ENCODE data around the gene CACNA1C. TPM values are rescaled to one million over a fixed set of nuclear protein-coding genes. Genes with fewer than 3 reads are reported as not detected.

Gene CACNA1C
- polyA plus RNA-seq, 1 of the 3 experiments (the other 2 are of a cell fraction): 1.5 TPM

GRCh38 chr12:2337031-2338010 lies 284.5 kb downstream of the CACNA1C start (continued):
- no peak for TF ChIP-seq EP300 (IDR thresholded peaks at IDR 0.05; ENCODE audit: borderline replicate concordance in 1 of 2, low read depth in 1 of 2, low read length in 1 of 2)
- no peak for TF ChIP-seq NFIC (IDR thresholded peaks at IDR 0.05; ENCODE audit: borderline replicate concordance)
- TF ChIP-seq FOXJ3 (CRISPR knock-in tag; IDR thresholded peaks at IDR 0.05): no peak

GRCh38 chr12:2338381-2338780 lies 285.6 kb downstream of the CACNA1C start:
- H3K4me1 ChIP-seq (ENCODE audit: control insufficient read depth in 1 of 2, insufficient read depth in 2 of 2, low read depth in 1 of 2, low read length in 1 of 2): peaks cover 35 to 45% of the 10 kb centered on the region in 2 experiments
- H4K20me1 ChIP-seq (ENCODE audit: insufficient read depth): no peaks in the 10 kb centered on the region
- no peak for TF ChIP-seq RCOR1 (IDR thresholded peaks at IDR 0.05; ENCODE audit: low read length)
- no peak for TF ChIP-seq FOXM1 (IDR thresholded peaks at IDR 0.05; ENCODE audit: low read depth)
- TF ChIP-seq MAX (IDR thresholded peaks at IDR 0.05; ENCODE audit: low read depth): no peak
- no peak for TF ChIP-seq NRF1 (IDR thresholded peaks at IDR 0.05; ENCODE audit: low read depth, low read length)
- TF ChIP-seq EZH2phosphoT487 (IDR thresholded peaks at IDR 0.05; ENCODE audit: borderline replicate concordance, low read depth): no peak
- TF ChIP-seq TEAD4 (IDR thresholded peaks at IDR 0.05; ENCODE audit: borderline replicate concordance, insufficient read depth): no peak
- TF ChIP-seq MXI1 (IDR thresholded peaks at IDR 0.05; ENCODE audit: low read depth, low read length): no peak
- no peak for TF ChIP-seq GATA2 (CRISPR knock-in tag; IDR thresholded peaks at IDR 0.05)
- TF ChIP-seq REST (IDR thresholded peaks at IDR 0.05; ENCODE audit: low read depth, low read length): no peak
- no peak for TF ChIP-seq MEF2A (IDR thresholded peaks at IDR 0.05; ENCODE audit: borderline replicate concordance, low read depth)
- no peak for TF ChIP-seq RFX5 (IDR thresholded peaks at IDR 0.05; ENCODE audit: low read length)
- no peak for TF ChIP-seq CHD2 (IDR thresholded peaks at IDR 0.05; ENCODE audit: low read length, partially characterized antibody)
- TF ChIP-seq IRF3 (IDR thresholded peaks at IDR 0.05; ENCODE audit: low read depth, low read length): no peak
- 0 out of 2 replicates have a peak overlapping the region, but pooled peaks have one; percentile 17 for H3K4me2 ChIP-seq
- H3K4me3 ChIP-seq (ENCODE audit: low read depth in 2 of 2, low read length in 1 of 2): no peak overlapping the region
- ChIA-PET POLR2A (no interaction called here), CTCF (interaction anchor here (1.1 kb wide), 1 partner anchor 245 kb away, joined by 3 read pairs; no protein-coding TSS in a partner anchor)
- DNase-seq: no peak
- H3K79me2 ChIP-seq (ENCODE audit: insufficient read depth): 0 out of 2 replicates have a peak, but pooled peaks cover 2% of the 10 kb centered on the region
- peak overlapping the region in 1 of 2 experiments; percentile 98; a peak in 1 of 4 replicates for H3K27ac ChIP-seq (ENCODE audit: low read depth in 2 of 2, low read length in 1 of 2)
- peaks cover 36% of the 10 kb centered on the region for H3F3A ChIP-seq (replicated peaks; ENCODE audit: insufficient read depth)
- H3K27me3 ChIP-seq (ENCODE audit: insufficient read depth): no peaks in the 10 kb centered on the region
- H3K9me3 ChIP-seq: no peaks in the 10 kb centered on the region
- H2AFZ ChIP-seq (ENCODE audit: low read depth): no peak overlapping the region
- WGBS (ENCODE audit: low lambda C conversion rate): 88% methylated on average over 5 of the region's 5 CpGs
- no peaks in the 10 kb centered on the region for H3K36me3 ChIP-seq (replicated peaks in 1 of 2; ENCODE audit: control insufficient read depth in 1 of 2, insufficient read depth in 2 of 2, low read length in 1 of 2)
- no peaks in the 10 kb centered on the region for H3K9me2 ChIP-seq
- H3K9ac ChIP-seq: no peak overlapping the region
